ENCODE data around the gene SSH2. TPM values are rescaled to one million over a fixed set of nuclear protein-coding genes. Genes with fewer than 3 reads are reported as not detected.

SSH2 gene
- total and polyA plus RNA-seq, 2 experiments from 2014 or later = 8.3 to 18.9 TPM

- in situ Hi-C loops (cut with MboI) = no loop called here
- peaks cover 5% of the 10 kb centered on the region; the same call in 1 of the 2 replicates for H3K36me3 ChIP-seq (ENCODE audit: low read depth)
These were observed 353.0 kb downstream of the SSH2 start for GRCh38 chr17:29577001-29577370.

GRCh38 chr17:29576214-29577000 is 353.6 kb downstream of the SSH2 start:
- no peaks in the 10 kb centered on the region for H3F3A ChIP-seq (ENCODE audit: insufficient read depth)
- H3K79me2 ChIP-seq (ENCODE audit: insufficient read depth) = no peaks in the 10 kb centered on the region; the same call in 1 of the 2 replicates
- 0 out of 2 replicates have a peak, but pooled peaks cover 8% of the 10 kb centered on the region for H3K4me1 ChIP-seq (ENCODE audit: insufficient read depth)
- DNase-seq = no peak
- TF ChIP-seq EZH2 (IDR thresholded peaks at IDR 0.05; ENCODE audit: insufficient read depth, poor library complexity, severe bottlenecking) = no peak
- TF ChIP-seq EZH2phosphoT487 (IDR thresholded peaks at IDR 0.05; ENCODE audit: insufficient read depth, low read depth) = no peak
- no peak overlapping the region for H3K9ac ChIP-seq
- H3K4me3 ChIP-seq = no peak overlapping the region
- H3K9me3 ChIP-seq (ENCODE audit: low read depth) = no peaks in the 10 kb centered on the region
- WGBS, 2 experiments (ENCODE audit: low coverage in 1 of 2, low lambda C conversion rate in 2 of 2, missing lambda C conversion rate in 2 of 2) = 94 to 96% methylated on average over 32 to 37 of the region's 37 CpGs
- H3K27me3 ChIP-seq (replicated peaks; ENCODE audit: insufficient read depth) = no peaks in the 10 kb centered on the region
- H2AFZ ChIP-seq = no peak overlapping the region
- H3K4me2 ChIP-seq (ENCODE audit: unreplicated experiment) = no peak overlapping the region
- H3K36me3 ChIP-seq (ENCODE audit: low read depth) = peaks cover 5% of the 10 kb centered on the region; the same call in 1 of the 2 replicates
- no peaks in the 10 kb centered on the region for H3K9me2 ChIP-seq (ENCODE audit: insufficient read depth)
- in situ Hi-C loops (cut with MboI) = no loop called here
- no peak overlapping the region for H3K27ac ChIP-seq
- no peaks in the 10 kb centered on the region for H4K20me1 ChIP-seq (ENCODE audit: insufficient read depth)

More at GRCh38 chr17:29577001-29577370, 353.0 kb downstream of the SSH2 start:
- TF ChIP-seq EZH2phosphoT487 (IDR thresholded peaks at IDR 0.05; ENCODE audit: insufficient read depth, low read depth) (no peak), EZH2 (IDR thresholded peaks at IDR 0.05; ENCODE audit: insufficient read depth, poor library complexity, severe bottlenecking) (no peak)
- Histone ChIP-seq H3K27ac (no peak overlapping the region), H3K9me2 (ENCODE audit: insufficient read depth) (no peaks in the 10 kb centered on the region), H4K20me1 (ENCODE audit: insufficient read depth) (no peaks in the 10 kb centered on the region), H3K4me3 (no peak overlapping the region), H3K79me2 (ENCODE audit: insufficient read depth) (peaks cover under 1% of the 10 kb centered on the region; the same call in 1 of the 2 replicates), H3K4me1 (ENCODE audit: insufficient read depth) (0 out of 2 replicates have a peak, but pooled peaks cover 8% of the 10 kb centered on the region), H3K9ac (no peak overlapping the region), H3K4me2 (ENCODE audit: unreplicated experiment) (no peak overlapping the region), H3F3A (ENCODE audit: insufficient read depth) (no peaks in the 10 kb centered on the region), H2AFZ (no peak overlapping the region), H3K27me3 (replicated peaks; ENCODE audit: insufficient read depth) (no peaks in the 10 kb centered on the region), H3K9me3 (ENCODE audit: low read depth) (no peaks in the 10 kb centered on the region)
- no peak for DNase-seq
- 95 to 97% methylated on average over 8 to 9 of the region's 9 CpGs for WGBS, 2 experiments (ENCODE audit: low coverage in 1 of 2, low lambda C conversion rate in 2 of 2, missing lambda C conversion rate in 2 of 2)

Small RNA genes lying within 50 kb of the gene (small RNA-seq; reads per million reads assigned to genes)
- gene RF00156 (ENCODE audit: low read depth, low replicate concordance) (not detected), gene RF01210 (ENCODE audit: low read depth, low replicate concordance) (not detected), gene RNU6-920P (ENCODE audit: low read depth, low replicate concordance) (not detected)

Other genes starting within 250 kb of the SSH2 start
- not detected in 2 replicates for gene EFCAB5, start 11.4 kb upstream of the SSH2 start, total RNA-seq (2014; rRNA removed; shearing (Covaris generic))
- gene EFCAB5, start 11.4 kb upstream of the SSH2 start, polyA plus RNA-seq (2016; fragmentation: Nextera tagmentation; extraction: Ambion mirVana) = 0.41 and 0.62 TPM in 2 replicates
- 7.7 and 11.8 TPM in 2 replicates for gene NSRP1, start 186.6 kb upstream of the SSH2 start, total RNA-seq (2014; rRNA removed; shearing (Covaris generic))
- gene NSRP1, start 186.6 kb upstream of the SSH2 start, polyA plus RNA-seq (2016; fragmentation: Nextera tagmentation; extraction: Ambion mirVana) = 53.5 and 54.8 TPM in 2 replicates

Measured in GM23248 (cell line).